Nephron (organoid): ENCODE results near the gene MKRN1.
"Not testable (repeated sequence)": the region's sequence is repeated elsewhere in the genome, so short reads cannot be mapped to it uniquely, and the experiment has no call there.

Source experiments
- H3K27ac Mint-ChIP-seq, 3 experiments: 2 replicates each; pipeline ENCODE4 v1.8.0; 2020; ENCODE audit warnings: mixed read lengths in 3 of 3, mild to moderate bottlenecking in 2 of 3, moderate library complexity in 1 of 3
- H3K27me3 Mint-ChIP-seq: 2 replicates; pipeline ENCODE4 v1.8.0; 2021; ENCODE audit warnings: low read depth, mild to moderate bottlenecking, moderate library complexity, mixed read lengths
- H3K36me3 Mint-ChIP-seq: 2 replicates; pipeline ENCODE4 v1.8.0; 2020; ENCODE audit warnings: low read depth, mixed read lengths
- H3K4me1 Mint-ChIP-seq: 2 replicates; pipeline ENCODE4 v1.8.0; 2020; ENCODE audit warnings: mixed read lengths
- H3K4me3 Mint-ChIP-seq, 3 experiments: 2 replicates each; pipeline ENCODE4 v1.8.0; 2020; ENCODE audit warnings: mild to moderate bottlenecking in 3 of 3, mixed read lengths in 3 of 3, moderate library complexity in 2 of 3
- H3K9me3 Mint-ChIP-seq: 2 replicates; pipeline ENCODE4 v1.8.0; 2020; ENCODE audit warnings: mixed read lengths
- CTCF ChIP-seq, 3 experiments: fragments of 200-600 bp; sonication (generic); IDR thresholded peaks; one replicate each; pipeline ENCODE4 v1.5.0; 2021; ENCODE audit warnings: antibody characterized with exemption in 3 of 3; ENCODE audit not compliant: unreplicated experiment in 3 of 3

Gene MKRN1

GRCh38 chr7:140458201-140458600, 21.1 kb downstream of the MKRN1 start:
- no peak overlapping the region for H3K4me3 Mint-ChIP-seq
- no peak for TF ChIP-seq CTCF (IDR thresholded peaks at IDR 0.05; ENCODE audit: unreplicated experiment in 3 of 3)
- peaks cover 72% of the 10 kb centered on the region for H3K36me3 Mint-ChIP-seq

GRCh38 chr7:140456551-140457051, 22.7 kb downstream of the MKRN1 start:
- peaks cover 81% of the 10 kb centered on the region for H3K36me3 Mint-ChIP-seq
- TF ChIP-seq CTCF (IDR thresholded peaks at IDR 0.05; ENCODE audit: unreplicated experiment in 3 of 3), result no peak
- H3K27me3 Mint-ChIP-seq, result no peaks in the 10 kb centered on the region
- H3K27ac Mint-ChIP-seq, result peak overlapping the region; percentile 41 to 83 (median 79)
- H3K9me3 Mint-ChIP-seq, result no peaks in the 10 kb centered on the region
- H3K4me1 Mint-ChIP-seq, result peaks cover 7% of the 10 kb centered on the region
- no peak overlapping the region for H3K4me3 Mint-ChIP-seq

More at GRCh38 chr7:140458201-140458600, 21.1 kb downstream of the MKRN1 start:
- Mint-ChIP-seq H3K4me1 (peaks cover 7% of the 10 kb centered on the region), H3K27me3 (no peaks in the 10 kb centered on the region), H3K9me3 (no peaks in the 10 kb centered on the region), H3K27ac (peak overlapping the region in 1 of 3 experiments; percentile 69)

- no peak for TF ChIP-seq CTCF (IDR thresholded peaks at IDR 0.05; ENCODE audit: unreplicated experiment in 3 of 3)
- no peaks in the 10 kb centered on the region for H3K27me3 Mint-ChIP-seq
- peaks cover 7% of the 10 kb centered on the region for H3K4me1 Mint-ChIP-seq
- no peaks in the 10 kb centered on the region for H3K9me3 Mint-ChIP-seq
- peaks cover 76% of the 10 kb centered on the region for H3K36me3 Mint-ChIP-seq
- H3K27ac Mint-ChIP-seq, result peak overlapping the region in 1 of 3 experiments; percentile 83
- no peak overlapping the region for H3K4me3 Mint-ChIP-seq
Observed at GRCh38 chr7:140455743-140456142, 23.6 kb downstream of the MKRN1 start.

- peaks cover 7% of the 10 kb centered on the region for H3K4me1 Mint-ChIP-seq
- H3K4me3 Mint-ChIP-seq, result no peak overlapping the region
- TF ChIP-seq CTCF (IDR thresholded peaks at IDR 0.05; ENCODE audit: unreplicated experiment in 3 of 3), result no peak
- peaks cover 72% of the 10 kb centered on the region for H3K36me3 Mint-ChIP-seq
- H3K27me3 Mint-ChIP-seq, result no peaks in the 10 kb centered on the region
- H3K27ac Mint-ChIP-seq, result peak overlapping the region in 1 of 3 experiments; percentile 10
- no peaks in the 10 kb centered on the region for H3K9me3 Mint-ChIP-seq
Observed at GRCh38 chr7:140454657-140455015, 24.7 kb downstream of the MKRN1 start.

GRCh38 chr7:140453785-140454656, 25.3 kb downstream of the MKRN1 start:
- H3K36me3 Mint-ChIP-seq, result peaks cover 65% of the 10 kb centered on the region

GRCh38 chr7:140453273-140453672, 26.0 kb downstream of the MKRN1 start:
- no peak overlapping the region for H3K27ac Mint-ChIP-seq
- no peak for TF ChIP-seq CTCF (IDR thresholded peaks at IDR 0.05; ENCODE audit: unreplicated experiment in 3 of 3)
- peaks cover 60% of the 10 kb centered on the region for H3K36me3 Mint-ChIP-seq
- H3K4me1 Mint-ChIP-seq, result peaks cover 7% of the 10 kb centered on the region
- no peaks in the 10 kb centered on the region for H3K27me3 Mint-ChIP-seq
- H3K4me3 Mint-ChIP-seq, result no peak overlapping the region
- no peaks in the 10 kb centered on the region for H3K9me3 Mint-ChIP-seq

More at GRCh38 chr7:140453785-140454656, 25.3 kb downstream of the MKRN1 start:
- H3K4me3 Mint-ChIP-seq, H3K27ac Mint-ChIP-seq, H3K4me1 Mint-ChIP-seq, H3K9me3 Mint-ChIP-seq, H3K27me3 Mint-ChIP-seq: not testable (repeated sequence)
